SU-DHL-6 (cell line): ENCODE measurements around the gene SGPL1.

Experiments
- H2AFZ ChIP-seq: fragments of 200-600 bp; sonication (generic); 2 replicates; pipeline ENCODE4 v1.6.1; 2014; ENCODE audit warnings: low read depth, mild to moderate bottlenecking, moderate library complexity, mixed read lengths, antibody characterized with exemption, low read length; ENCODE audit not compliant: severe bottlenecking
- H3F3A ChIP-seq: fragments of 200-600 bp; shearing (Covaris generic); 2 replicates; pipeline ENCODE4 v1.6.0; 2016; ENCODE audit warnings: antibody characterized with exemption, mild to moderate bottlenecking; ENCODE audit not compliant: insufficient read depth
- H3K27ac ChIP-seq: fragments of 200-600 bp; sonication (generic); 2 replicates; pipeline ENCODE4 v1.5.1; 2016; ENCODE audit warnings: low read depth, mild to moderate bottlenecking, low read length, moderate library complexity, mixed read lengths
- H3K27me3 ChIP-seq: fragments of 200-600 bp; sonication (generic), shearing (Covaris generic); 2 replicates; pipeline ENCODE4 v1.6.0; 2014; ENCODE audit warnings: mild to moderate bottlenecking, low read length
- H3K36me3 ChIP-seq: fragments of 200-600 bp; sonication (generic); 2 replicates; pipeline ENCODE4 v1.6.1; 2014; ENCODE audit warnings: mild to moderate bottlenecking, low read length, mixed read lengths
- H3K4me2 ChIP-seq: fragments of 300-600, 200-600 bp; shearing (Covaris generic), sonication (generic); 2 replicates; pipeline ENCODE4 v1.6.0; 2014; ENCODE audit warnings: low read length, low read depth, mild to moderate bottlenecking; ENCODE audit not compliant: poor library complexity, severe bottlenecking
- H3K4me3 ChIP-seq: fragments of 200-600 bp; sonication (generic); 2 replicates; pipeline ENCODE4 v1.5.1; 2014; ENCODE audit warnings: antibody characterized with exemption, low read length, mild to moderate bottlenecking, mixed read lengths; ENCODE audit not compliant: insufficient read depth, poor library complexity, severe bottlenecking
- H3K79me2 ChIP-seq: fragments of 200-600 bp; sonication (generic); 2 replicates; pipeline ENCODE4 v1.6.1; 2014; ENCODE audit warnings: mild to moderate bottlenecking, low read length, moderate library complexity; ENCODE audit not compliant: insufficient read depth
- H3K9ac ChIP-seq: fragments of 200-600 bp; sonication (generic); 2 replicates; pipeline ENCODE4 v1.7.0; 2014; ENCODE audit warnings: mild to moderate bottlenecking, low read length
- H3K9me2 ChIP-seq: fragments of 200-600 bp; sonication (generic); replicated peaks from 2 replicates; pipeline ENCODE4 v1.6.1; 2014; ENCODE audit warnings: low read length; ENCODE audit not compliant: insufficient read depth
- H3K9me3 ChIP-seq: fragments of 200-600 bp; sonication (generic); 2 replicates; pipeline ENCODE4 v1.6.1; 2014; ENCODE audit warnings: low read length, mixed read lengths; ENCODE audit not compliant: insufficient read depth
- H4K20me1 ChIP-seq: fragments of 200-600 bp; sonication (generic); 2 replicates; pipeline ENCODE4 v1.6.1; 2014; ENCODE audit warnings: low read depth, mild to moderate bottlenecking, antibody characterized with exemption, low read length, moderate library complexity, mixed read lengths
- EZH2phosphoT487 ChIP-seq: fragments of 200-600 bp; sonication (generic), shearing (Covaris generic); conservative IDR thresholded peaks from 2 replicates; pipeline ENCODE4 v1.6.1; 2018; ENCODE audit warnings: mild to moderate bottlenecking, antibody characterized with exemption, low read length, moderate library complexity, mixed read lengths
- TF ChIP-seq, protein P1 (sequence below): fragments of 200-600 bp; sonication (generic); IDR thresholded peaks from one replicate; pipeline ENCODE4 v1.5.1; 2017; ENCODE audit warnings: antibody characterized with exemption, mild to moderate bottlenecking, low read length, moderate library complexity; ENCODE audit not compliant: insufficient read depth, poor library complexity, severe bottlenecking

Gene SGPL1

DNA sequence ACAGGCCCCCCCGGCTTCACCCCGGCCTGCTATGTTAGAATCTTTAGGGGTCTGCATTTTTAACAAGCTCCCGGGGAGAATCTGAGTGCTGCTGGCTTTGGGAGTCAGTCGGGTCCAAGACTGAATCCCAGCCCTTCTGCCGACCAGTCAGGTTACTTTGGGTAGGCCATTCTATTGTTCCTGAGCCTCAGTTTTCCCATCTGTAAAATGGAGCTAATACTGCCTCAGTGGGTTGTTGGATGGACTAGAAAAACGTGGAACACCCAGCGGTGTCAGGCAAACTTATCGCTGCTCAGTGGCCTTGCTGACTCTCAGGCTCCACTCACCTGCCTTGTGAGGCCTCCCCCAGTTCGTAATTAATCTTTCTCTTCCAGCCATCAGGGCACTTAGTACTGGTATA lies 42.3 kb upstream of the SGPL1 start:
- Histone ChIP-seq H3K36me3 (no peaks in the 10 kb centered on the region), H3F3A (no peaks in the 10 kb centered on the region), H4K20me1 (no peaks in the 10 kb centered on the region), H3K4me2 (no peak overlapping the region), H3K9ac (no peak overlapping the region), H3K79me2 (no peaks in the 10 kb centered on the region), H3K4me3 (no peak overlapping the region), H2AFZ (no peak overlapping the region), H3K27me3 (no peaks in the 10 kb centered on the region; the same call in 1 of the 2 replicates), H3K9me2 (no peaks in the 10 kb centered on the region), H3K9me3 (no peaks in the 10 kb centered on the region), H3K27ac (no peak overlapping the region)
- TF ChIP-seq, protein P1, sequence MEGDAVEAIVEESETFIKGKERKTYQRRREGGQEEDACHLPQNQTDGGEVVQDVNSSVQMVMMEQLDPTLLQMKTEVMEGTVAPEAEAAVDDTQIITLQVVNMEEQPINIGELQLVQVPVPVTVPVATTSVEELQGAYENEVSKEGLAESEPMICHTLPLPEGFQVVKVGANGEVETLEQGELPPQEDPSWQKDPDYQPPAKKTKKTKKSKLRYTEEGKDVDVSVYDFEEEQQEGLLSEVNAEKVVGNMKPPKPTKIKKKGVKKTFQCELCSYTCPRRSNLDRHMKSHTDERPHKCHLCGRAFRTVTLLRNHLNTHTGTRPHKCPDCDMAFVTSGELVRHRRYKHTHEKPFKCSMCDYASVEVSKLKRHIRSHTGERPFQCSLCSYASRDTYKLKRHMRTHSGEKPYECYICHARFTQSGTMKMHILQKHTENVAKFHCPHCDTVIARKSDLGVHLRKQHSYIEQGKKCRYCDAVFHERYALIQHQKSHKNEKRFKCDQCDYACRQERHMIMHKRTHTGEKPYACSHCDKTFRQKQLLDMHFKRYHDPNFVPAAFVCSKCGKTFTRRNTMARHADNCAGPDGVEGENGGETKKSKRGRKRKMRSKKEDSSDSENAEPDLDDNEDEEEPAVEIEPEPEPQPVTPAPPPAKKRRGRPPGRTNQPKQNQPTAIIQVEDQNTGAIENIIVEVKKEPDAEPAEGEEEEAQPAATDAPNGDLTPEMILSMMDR: no peak
- TF ChIP-seq EZH2phosphoT487: no peak

DNA sequence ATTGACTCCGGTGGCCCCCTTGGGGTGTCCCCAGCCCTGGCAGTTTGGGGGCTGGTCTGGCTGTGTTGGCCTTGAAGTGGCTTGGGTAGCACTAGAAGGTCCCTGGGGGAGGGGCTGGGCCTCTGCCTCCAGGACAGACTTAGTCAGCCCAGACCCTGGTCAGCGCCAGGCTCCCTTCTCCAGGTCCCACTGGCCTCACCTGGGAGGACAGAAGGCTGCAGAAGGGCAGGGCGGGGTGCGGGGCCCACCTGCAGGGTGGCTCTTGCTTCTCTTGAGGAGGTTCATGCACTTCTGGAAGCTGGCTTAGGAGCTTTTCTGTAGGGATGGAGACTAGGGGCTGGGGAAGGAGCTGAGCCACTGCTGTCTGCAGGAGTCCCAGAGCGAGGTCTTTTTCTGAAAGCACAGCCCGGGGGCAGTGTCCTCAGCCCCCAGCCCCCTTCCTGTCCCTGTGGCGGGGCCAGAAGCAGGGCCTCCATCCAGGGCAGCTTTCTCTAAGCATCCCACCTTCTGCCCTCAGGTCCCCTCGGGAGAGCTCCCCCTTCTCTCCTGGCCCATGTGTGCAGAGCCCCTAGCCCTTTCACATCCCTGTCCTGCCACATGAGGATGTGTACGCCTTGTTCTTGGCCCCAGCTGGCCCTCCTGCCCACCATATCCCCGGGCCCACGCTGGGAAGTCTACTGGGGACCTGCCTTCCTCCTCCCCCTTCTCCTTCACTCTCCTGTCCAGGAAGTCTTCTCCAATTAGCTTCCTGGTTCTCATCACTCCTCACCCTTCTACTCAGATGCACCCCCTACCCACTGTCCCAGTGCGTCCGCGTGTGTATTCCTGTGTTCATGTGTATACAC lies 41.6 kb upstream of the SGPL1 start:
- no peak overlapping the region for H2AFZ ChIP-seq
- no peaks in the 10 kb centered on the region for H4K20me1 ChIP-seq
- H3K79me2 ChIP-seq: no peaks in the 10 kb centered on the region
- no peak overlapping the region for H3K9ac ChIP-seq
- H3K4me3 ChIP-seq: no peak overlapping the region
- H3K9me2 ChIP-seq: no peaks in the 10 kb centered on the region
- no peaks in the 10 kb centered on the region for H3F3A ChIP-seq
- H3K27ac ChIP-seq: no peak overlapping the region
- H3K9me3 ChIP-seq: no peaks in the 10 kb centered on the region
- no peak for TF ChIP-seq EZH2phosphoT487
- TF ChIP-seq, protein P1: no peak
- no peaks in the 10 kb centered on the region for H3K36me3 ChIP-seq
- no peak overlapping the region for H3K4me2 ChIP-seq
- H3K27me3 ChIP-seq: no peaks in the 10 kb centered on the region; the same call in 1 of the 2 replicates

DNA sequence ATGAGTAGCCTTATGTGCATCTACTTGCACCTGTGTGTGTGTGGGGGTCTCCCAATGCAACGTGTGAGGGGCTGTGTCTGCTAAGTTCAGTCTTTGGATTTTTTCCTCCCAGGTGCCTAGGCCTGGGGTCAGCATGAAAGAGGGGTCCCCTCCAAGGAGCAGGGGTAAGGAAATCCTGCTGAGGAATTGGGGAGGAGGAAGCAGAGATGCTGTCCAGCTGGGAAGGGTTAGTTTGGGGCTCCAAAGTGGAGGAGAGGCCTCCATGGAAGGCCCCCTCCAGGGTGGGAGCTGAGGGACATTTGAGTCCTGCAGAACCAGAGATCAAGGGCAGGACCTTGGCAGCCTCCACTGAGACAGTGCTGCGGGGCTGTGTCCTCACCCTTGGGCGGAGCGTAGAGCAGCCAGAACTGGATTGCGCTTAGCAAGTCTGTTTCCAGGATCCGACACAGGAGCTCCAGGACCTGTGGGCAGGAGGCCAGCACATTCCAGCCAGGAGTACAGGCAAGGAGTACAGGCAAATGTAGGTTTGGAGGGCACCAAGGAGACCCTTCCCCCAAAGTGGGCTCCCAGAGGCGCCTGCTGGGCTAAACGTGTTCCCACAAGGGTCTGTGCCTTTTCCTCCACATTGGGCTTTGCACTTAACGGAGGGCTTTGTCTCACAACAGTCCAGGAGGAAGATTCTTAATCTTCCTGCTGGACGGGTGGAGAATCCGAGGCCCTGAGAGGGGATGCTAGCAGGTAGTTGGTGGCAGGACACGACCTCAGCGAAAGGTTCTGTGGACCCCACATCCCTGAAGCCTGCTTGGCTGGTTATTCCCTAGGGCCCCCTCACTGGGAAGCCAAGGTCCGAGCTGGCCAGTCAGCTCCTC lies 40.7 kb upstream of the SGPL1 start:
- Histone ChIP-seq H3K27me3 (no peaks in the 10 kb centered on the region; the same call in 1 of the 2 replicates), H3K9me3 (no peaks in the 10 kb centered on the region), H4K20me1 (no peaks in the 10 kb centered on the region), H3K4me2 (no peak overlapping the region), H3K9me2 (no peaks in the 10 kb centered on the region), H2AFZ (no peak overlapping the region), H3K36me3 (no peaks in the 10 kb centered on the region), H3K4me3 (no peak overlapping the region), H3K9ac (no peak overlapping the region), H3F3A (no peaks in the 10 kb centered on the region), H3K27ac (no peak overlapping the region), H3K79me2 (no peaks in the 10 kb centered on the region)
- TF ChIP-seq, protein P1: no peak
- TF ChIP-seq EZH2phosphoT487: no peak
